Stomach (tissue), 9 donors: ENCODE measurements around the gene REEP6. TPM values are rescaled to one million over a fixed set of nuclear protein-coding genes. Genes with fewer than 3 reads are reported as not detected.
"Not testable (repeated sequence)": the region's sequence is repeated elsewhere in the genome, so short reads cannot be mapped to it uniquely, and the experiment has no call there.

Experiments used
- DNase-seq, 2 donors: peaks; one replicate each; pipeline versions ENCODE4 v3.0.0 to v3.0.0-alpha.2; 2013 to 2019
- H3K27ac ChIP-seq, 5 donors: fragments of 200-600 bp in 4 of 5; sonication (generic) in 4 of 5; one replicate each; pipeline ENCODE4 v1.5.1; 2013 to 2019; ENCODE audit warnings: mild to moderate bottlenecking in 1 of 5, moderate library complexity in 1 of 5
- H3K27me3 ChIP-seq, 3 donors: fragments of 200-600 bp; sonication (generic); one replicate each; pipeline ENCODE4 v1.5.1; 2017 to 2019; ENCODE audit warnings: mixed run types in 1 of 3
- H3K36me3 ChIP-seq, 4 donors: fragments of 200-600 bp; sonication (generic); 1 replicate in 3 of 4; 2 replicates in 1 of 4; pipeline ENCODE4 v1.5.1; 2016 to 2019
- H3K4me1 ChIP-seq, 4 donors: fragments of 200-600 bp; sonication (generic); one replicate each; pipeline ENCODE4 v1.5.1; 2016 to 2019
- H3K4me3 ChIP-seq, 4 donors: fragments of 200-600 bp; sonication (generic) in 3 of 4; one replicate each; pipeline ENCODE4 v1.5.1; 2016 to 2019; ENCODE audit warnings: mild to moderate bottlenecking in 1 of 4
- H3K9me3 ChIP-seq, 4 donors: fragments of 200-600 bp; sonication (generic); one replicate each; pipeline ENCODE4 v1.5.1; 2016 to 2019
- EP300 ChIP-seq: sonication (generic); formaldehyde crosslinking; IDR thresholded peaks from one replicate; pipeline ENCODE4 v1.6.1; 2017; ENCODE audit warnings: antibody characterized with exemption
- POLR2A ChIP-seq, 4 donors: fragments of 450-650 bp; IDR thresholded peaks; one replicate each; pipeline ENCODE4 v1.6.1; 2016; ENCODE audit warnings: antibody characterized with exemption in 4 of 4, control low read depth in 2 of 4, mild to moderate bottlenecking in 1 of 4, moderate library complexity in 1 of 4
- POLR2AphosphoS5 ChIP-seq, 3 donors: sonication (generic); formaldehyde crosslinking; IDR thresholded peaks; one replicate each; pipeline ENCODE4 v1.6.1; 2016; ENCODE audit warnings: antibody characterized with exemption in 3 of 3
- WGBS, 5 donors: extraction: QIAGEN DNeasy Blood & Tissue Kit in 3 of 5; methylation state at CpG; one replicate each; pipeline versions ENCODE4 v1.1.5 to v1.1.7; 2013 to 2018; 5-methylcytosine and 5-hydroxymethylcytosine counted together
- intact Hi-C: fragments of 100-400 bp; cut with DNase I; formaldehyde crosslinking; loops from one replicate; pipeline ENCODE4 v1.15.1; 2023; ENCODE audit warnings: low total_unique reads
- polyA plus RNA-seq, 3 donors: library from polyadenylated mRNA; stranded (reverse); fragments of 200-250 nt; gene quantifications; one replicate each; pipeline ENCODE4 v1.2.3, GENCODE V29; 2013
- total RNA-seq, 5 donors: library from RNA; depleted of rRNA; stranded (reverse); fragments of >200 nt; gene quantifications; one replicate each; pipeline versions ENCODE4 v1.1.0 to v1.2.3, GENCODE V29; 2014 to 2016
- TF ChIP-seq, protein P1 (sequence below), 7 experiments: fragments of 450-650 bp in 4 of 7; fragments of 200-600 bp in 3 of 7; sonication (generic) in 3 of 7; IDR thresholded peaks; one replicate each; pipeline ENCODE4 v1.5.1; 2016 to 2019; ENCODE audit warnings: antibody characterized with exemption in 7 of 7, control low read depth in 2 of 7, mild to moderate bottlenecking in 1 of 7
- donor health status: healthy with polysubstance abuse.
- donor health status: Bipolar disorder and iron deficiency.
- donor health status: healthy.

Gene REEP6
- total and polyA plus RNA-seq, 8 donors, result 3.5 to 24.3 (median 6.1) TPM; not detected in 3

GRCh38 chr19:1528596-1529429, 37.8 kb downstream of the REEP6 start:
- H3K4me1 ChIP-seq, result peaks cover 0 to 12% (median 6%) of the 10 kb centered on the region in 4 donors
- no peaks in the 10 kb centered on the region for H3K36me3 ChIP-seq
- DNase-seq, result no peak
- H3K9me3 ChIP-seq, result no peaks in the 10 kb centered on the region
- no peak overlapping the region for H3K27ac ChIP-seq
- H3K27me3 ChIP-seq, result peaks cover 7 to 97% (median 58%) of the 10 kb centered on the region in 3 donors
- WGBS, 5 donors, result 77 to 81% (median 79%) methylated on average over 20 to 21 of the region's 23 CpGs
- no peak overlapping the region for H3K4me3 ChIP-seq
- TF ChIP-seq POLR2AphosphoS5 (IDR thresholded peaks at IDR 0.05), result no peak
- TF ChIP-seq EP300, result no peak
- no peak for TF ChIP-seq POLR2A (IDR thresholded peaks at IDR 0.05)
- TF ChIP-seq, protein P1, sequence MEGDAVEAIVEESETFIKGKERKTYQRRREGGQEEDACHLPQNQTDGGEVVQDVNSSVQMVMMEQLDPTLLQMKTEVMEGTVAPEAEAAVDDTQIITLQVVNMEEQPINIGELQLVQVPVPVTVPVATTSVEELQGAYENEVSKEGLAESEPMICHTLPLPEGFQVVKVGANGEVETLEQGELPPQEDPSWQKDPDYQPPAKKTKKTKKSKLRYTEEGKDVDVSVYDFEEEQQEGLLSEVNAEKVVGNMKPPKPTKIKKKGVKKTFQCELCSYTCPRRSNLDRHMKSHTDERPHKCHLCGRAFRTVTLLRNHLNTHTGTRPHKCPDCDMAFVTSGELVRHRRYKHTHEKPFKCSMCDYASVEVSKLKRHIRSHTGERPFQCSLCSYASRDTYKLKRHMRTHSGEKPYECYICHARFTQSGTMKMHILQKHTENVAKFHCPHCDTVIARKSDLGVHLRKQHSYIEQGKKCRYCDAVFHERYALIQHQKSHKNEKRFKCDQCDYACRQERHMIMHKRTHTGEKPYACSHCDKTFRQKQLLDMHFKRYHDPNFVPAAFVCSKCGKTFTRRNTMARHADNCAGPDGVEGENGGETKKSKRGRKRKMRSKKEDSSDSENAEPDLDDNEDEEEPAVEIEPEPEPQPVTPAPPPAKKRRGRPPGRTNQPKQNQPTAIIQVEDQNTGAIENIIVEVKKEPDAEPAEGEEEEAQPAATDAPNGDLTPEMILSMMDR (IDR thresholded peaks at IDR 0.05), result no peak
- intact Hi-C loops, result no loop called here

DNA sequence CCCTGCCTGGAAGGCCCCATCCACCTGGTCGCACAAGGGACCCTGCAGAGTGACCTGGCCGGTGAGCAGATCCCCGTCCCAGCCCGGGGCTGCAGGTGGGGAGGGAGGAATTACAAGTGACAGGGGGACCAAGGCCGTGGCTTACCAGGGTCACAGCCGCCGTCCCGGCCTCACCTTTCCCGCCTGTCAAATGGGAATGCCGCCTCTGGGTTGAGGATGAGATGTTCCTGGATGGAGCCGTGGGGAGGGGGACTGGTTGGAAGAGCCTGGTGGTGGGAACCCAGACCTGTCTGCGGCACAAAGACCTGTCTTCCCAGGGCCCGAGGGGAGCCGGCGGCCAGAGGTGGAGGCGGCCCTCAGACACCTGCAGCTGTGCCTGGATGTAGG, 38.4 kb downstream of the REEP6 start:
- no peak overlapping the region for H3K27ac ChIP-seq
- H3K4me1 ChIP-seq, result peaks cover 0 to 6% (median under 1%) of the 10 kb centered on the region in 4 donors
- intact Hi-C loops, result no loop called here
- no peak for TF ChIP-seq POLR2A (IDR thresholded peaks at IDR 0.05)
- TF ChIP-seq, protein P1 (IDR thresholded peaks at IDR 0.05), result no peak
- TF ChIP-seq EP300, result no peak
- no peak for TF ChIP-seq POLR2AphosphoS5 (IDR thresholded peaks at IDR 0.05)
- no peak overlapping the region for H3K4me3 ChIP-seq
- no peaks in the 10 kb centered on the region for H3K9me3 ChIP-seq
- WGBS, 5 donors, result 72 to 84% (median 79%) methylated on average over 3 to 16 of the region's 16 CpGs
- no peaks in the 10 kb centered on the region for H3K36me3 ChIP-seq
- DNase-seq, result no peak
- peaks cover 7 to 93% (median 52%) of the 10 kb centered on the region in 3 donors for H3K27me3 ChIP-seq

DNA sequence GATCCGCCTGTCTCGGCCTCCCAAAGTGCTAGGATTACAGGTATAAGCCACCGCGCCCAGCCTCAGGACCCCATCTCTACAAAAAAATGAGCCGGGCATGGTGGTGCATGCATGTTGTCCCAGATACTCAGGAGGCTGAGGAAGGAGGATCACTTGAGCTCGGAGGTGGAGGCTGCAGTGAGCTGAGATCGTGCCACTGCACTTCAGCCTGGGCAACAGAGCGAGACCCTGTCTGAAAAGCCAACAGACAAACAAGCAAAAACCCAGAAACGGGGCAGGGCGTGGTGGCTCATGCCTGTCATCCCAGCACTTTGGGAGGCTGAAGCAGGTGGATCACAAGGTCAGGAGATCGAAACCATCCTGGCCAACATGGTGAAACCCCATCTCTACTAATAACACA, 39.9 kb downstream of the REEP6 start:
- H3K9me3 ChIP-seq, intact Hi-C loops, H3K36me3 ChIP-seq, H3K4me3 ChIP-seq, H3K4me1 ChIP-seq, DNase-seq, H3K27ac ChIP-seq: not testable (repeated sequence)
- 88 to 93% (median 91%) methylated on average over 7 to 11 of the region's 11 CpGs for WGBS, 5 donors
- H3K27me3 ChIP-seq, result peaks cover 0 to 92% (median 37%) of the 10 kb centered on the region in 3 donors

DNA sequence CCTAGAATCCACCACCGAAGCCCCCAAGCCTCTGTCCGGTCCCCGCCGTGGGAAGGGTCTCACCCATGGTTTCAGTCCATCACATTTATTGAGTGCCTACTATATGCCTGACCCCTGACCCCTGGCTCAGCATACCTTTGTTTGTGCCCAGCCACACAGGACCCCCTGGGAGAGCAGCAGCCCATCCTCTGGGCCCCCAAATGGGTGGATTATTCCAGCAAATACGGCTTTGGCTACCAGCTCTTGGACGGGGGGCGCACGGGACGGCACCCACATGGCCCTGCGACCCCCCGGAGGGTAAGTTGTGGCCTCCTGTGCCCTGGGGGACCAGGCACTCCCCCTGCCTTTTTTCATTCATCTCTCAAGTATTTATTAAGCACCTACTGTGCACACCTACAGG, 40.6 kb downstream of the REEP6 start:
- TF ChIP-seq, protein P1 (IDR thresholded peaks at IDR 0.05), result no peak
- no peak for TF ChIP-seq POLR2A (IDR thresholded peaks at IDR 0.05)
- H3K27ac ChIP-seq, result no peak overlapping the region
- no peak overlapping the region for H3K4me3 ChIP-seq
- H3K27me3 ChIP-seq, result peaks cover 0 to 88% (median 30%) of the 10 kb centered on the region in 3 donors
- no peak for DNase-seq
- no peaks in the 10 kb centered on the region for H3K4me1 ChIP-seq
- intact Hi-C loops, result no loop called here
- no peaks in the 10 kb centered on the region for H3K36me3 ChIP-seq
- WGBS, 5 donors, result 80 to 90% (median 89%) methylated on average over 10 to 11 of the region's 11 CpGs
- H3K9me3 ChIP-seq, result no peaks in the 10 kb centered on the region

DNA sequence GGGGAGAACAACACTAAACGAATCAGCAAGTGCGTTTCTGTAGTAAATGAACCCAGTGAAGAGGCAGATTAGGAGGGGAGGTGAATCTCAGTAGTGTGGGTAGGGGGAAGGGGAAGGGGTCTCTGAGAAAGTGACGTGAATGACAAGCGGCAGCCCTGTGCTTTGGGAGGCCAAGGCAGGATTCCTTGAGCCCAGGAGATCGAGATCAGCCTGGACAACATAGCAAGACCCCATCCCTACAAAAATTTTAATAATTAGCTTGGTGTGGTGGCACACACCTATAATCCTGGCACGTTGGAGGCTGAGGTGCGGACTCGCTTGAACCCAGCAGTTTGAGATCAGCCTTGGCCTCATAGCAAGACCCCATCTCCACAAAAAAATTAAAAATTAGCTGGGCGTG, 41.0 kb downstream of the REEP6 start:
- Histone ChIP-seq H3K27ac (no peak overlapping the region), H3K27me3 (peaks cover 0 to 85% (median 28%) of the 10 kb centered on the region in 3 donors), H3K36me3 (no peaks in the 10 kb centered on the region), H3K4me3 (no peak overlapping the region), H3K9me3 (no peaks in the 10 kb centered on the region), H3K4me1 (no peaks in the 10 kb centered on the region)
- 83 to 88% (median 86%) methylated on average over 9 of the region's 9 CpGs for WGBS, 5 donors
- no peak for TF ChIP-seq EP300
- TF ChIP-seq POLR2AphosphoS5 (IDR thresholded peaks at IDR 0.05), result no peak
- no peak for TF ChIP-seq POLR2A (IDR thresholded peaks at IDR 0.05)
- TF ChIP-seq, protein P1 (IDR thresholded peaks at IDR 0.05), result no peak
- no peak for DNase-seq
- intact Hi-C loops, result no loop called here
